H7 (cell line): Measurements from ENCODE around the gene YWHAG. TPM values are rescaled to one million over a fixed set of nuclear protein-coding genes. Genes with fewer than 3 reads are reported as not detected.
"Not testable (repeated sequence)": the region's sequence is repeated elsewhere in the genome, so short reads cannot be mapped to it uniquely, and the experiment has no call there.

Source experiments
- DNase-seq: peaks from one replicate; pipeline ENCODE4 v3.0.0; 2012
- H3K27me3 ChIP-seq: 2 replicates; pipeline ENCODE4 v1.6.0; 2011; ENCODE audit warnings: mild to moderate bottlenecking, low read length; ENCODE audit not compliant: control insufficient read depth, insufficient read depth
- H3K36me3 ChIP-seq: replicated peaks from 2 replicates; pipeline ENCODE4 v1.5.1; 2011; ENCODE audit warnings: low read length; ENCODE audit not compliant: control insufficient read depth, insufficient read depth
- H3K4me3 ChIP-seq: 2 replicates; pipeline ENCODE4 v1.5.1; 2011; ENCODE audit warnings: low read depth, mild to moderate bottlenecking, control low read depth, low read length, moderate library complexity; ENCODE audit not compliant: insufficient read depth
- total RNA-seq: library from RNA; depleted of rRNA; stranded (reverse); fragments of >200 nt; shearing (Covaris generic); gene quantifications from 2 replicates; pipeline ENCODE4 v1.2.3, GENCODE V29; 2014

The YWHAG gene
- total RNA-seq, 1 experiment from 2014 or later = 83.2 TPM

DNA sequence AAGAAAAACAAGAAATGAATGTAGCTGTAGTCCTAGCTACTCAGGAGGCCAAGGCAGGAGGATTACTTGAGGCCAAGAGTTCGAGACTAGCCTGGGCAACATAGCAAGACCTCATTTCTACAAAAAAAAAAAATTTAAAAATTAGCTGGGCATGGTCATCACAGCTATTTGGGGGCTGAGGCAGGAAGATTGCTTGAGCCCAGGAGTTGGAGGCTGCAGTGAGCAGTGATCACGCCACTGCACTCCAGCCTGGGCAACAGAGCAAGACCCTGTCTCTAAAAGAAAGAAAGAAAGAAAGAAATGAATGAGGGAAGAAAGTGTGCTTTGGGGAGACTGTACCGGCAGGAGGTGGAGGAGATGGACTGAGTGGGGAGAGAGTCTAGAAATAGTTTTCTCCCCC lies 5.0 kb upstream of the YWHAG start:
- not testable (repeated sequence) for H3K27me3 ChIP-seq, DNase-seq, H3K4me3 ChIP-seq, H3K36me3 ChIP-seq

- H3K36me3 ChIP-seq = peaks cover 12% of the 10 kb centered on the region
- H3K27me3 ChIP-seq = no peaks in the 10 kb centered on the region
- no peak overlapping the region for H3K4me3 ChIP-seq
- DNase-seq = no peak
Measured at GRCh38 chr7:76359978-76360638, 1.3 kb upstream of the YWHAG start.

DNA sequence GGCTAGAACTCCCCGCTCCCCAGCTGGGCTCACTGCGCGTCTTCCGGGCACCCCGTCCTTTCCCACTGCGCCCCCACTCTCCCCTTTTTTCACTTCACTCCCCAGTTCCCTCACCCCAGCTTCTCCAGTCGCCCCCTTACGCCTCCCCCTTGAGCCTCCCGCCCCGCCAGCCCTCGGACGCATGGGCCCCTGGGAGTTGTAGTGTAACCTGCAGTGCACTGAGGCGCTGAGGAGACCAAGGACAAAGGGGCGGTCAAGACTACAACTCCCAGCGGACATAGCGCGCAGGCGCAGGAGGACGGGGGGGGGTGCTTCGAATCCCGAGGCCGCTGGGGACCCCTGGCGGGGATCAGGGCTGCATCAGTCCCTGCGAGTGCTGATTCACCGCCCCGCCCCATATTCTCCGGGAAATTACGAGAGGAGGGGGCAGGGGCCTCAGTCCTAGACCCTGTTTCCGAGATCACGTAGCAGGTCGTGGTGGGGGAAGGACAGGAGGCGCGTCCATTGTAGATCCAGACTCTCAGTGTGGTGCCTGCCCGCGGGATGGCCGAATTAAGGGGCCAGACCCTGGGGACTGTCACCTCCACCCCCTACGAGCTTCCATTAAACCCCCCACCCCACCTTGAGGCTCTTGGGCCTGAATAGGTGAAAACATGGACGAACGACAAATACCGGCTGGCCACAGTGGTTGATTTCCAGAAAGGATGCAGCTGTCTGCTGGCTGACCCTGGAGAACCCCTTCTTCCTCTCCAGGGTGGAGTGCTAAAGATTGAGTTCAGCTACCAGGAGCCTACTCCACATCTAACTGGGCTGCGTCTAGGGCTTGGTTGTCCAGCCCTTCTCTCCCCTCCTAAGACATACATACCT lies 553 bp upstream of the YWHAG start:
- Histone ChIP-seq H3K27me3 (no peaks in the 10 kb centered on the region), H3K36me3 (peaks cover 12% of the 10 kb centered on the region), H3K4me3 (peak overlapping the region; percentile 98)
- DNase-seq = peak; percentile 98

DNA sequence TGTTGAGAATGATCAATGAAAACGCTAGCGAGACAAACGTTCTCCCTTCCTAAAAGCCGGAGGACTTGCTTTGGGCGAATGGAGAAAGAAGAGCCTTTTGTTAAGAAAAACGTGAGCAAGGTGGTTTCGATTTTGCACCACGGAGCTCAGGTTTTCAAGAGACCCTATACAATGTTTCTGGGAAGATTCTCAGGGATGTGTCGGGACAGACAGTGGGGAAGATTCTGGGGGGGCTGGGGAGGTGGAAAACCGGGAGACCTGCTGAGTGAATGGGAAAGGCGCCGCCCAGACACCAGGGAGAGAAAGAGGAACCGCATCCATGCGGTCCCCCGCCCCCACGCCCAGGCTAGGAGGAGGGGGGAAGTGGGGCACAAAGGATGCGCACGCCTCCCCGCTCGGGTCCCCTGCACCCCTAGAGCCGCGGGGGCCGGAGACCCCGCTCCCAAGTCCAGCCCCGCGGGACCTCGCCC lies 745 bp downstream of the YWHAG start:
- Histone ChIP-seq H3K36me3 (peaks cover 16% of the 10 kb centered on the region), H3K4me3 (peak overlapping the region; percentile 98), H3K27me3 (no peaks in the 10 kb centered on the region)
- no peak for DNase-seq

DNA sequence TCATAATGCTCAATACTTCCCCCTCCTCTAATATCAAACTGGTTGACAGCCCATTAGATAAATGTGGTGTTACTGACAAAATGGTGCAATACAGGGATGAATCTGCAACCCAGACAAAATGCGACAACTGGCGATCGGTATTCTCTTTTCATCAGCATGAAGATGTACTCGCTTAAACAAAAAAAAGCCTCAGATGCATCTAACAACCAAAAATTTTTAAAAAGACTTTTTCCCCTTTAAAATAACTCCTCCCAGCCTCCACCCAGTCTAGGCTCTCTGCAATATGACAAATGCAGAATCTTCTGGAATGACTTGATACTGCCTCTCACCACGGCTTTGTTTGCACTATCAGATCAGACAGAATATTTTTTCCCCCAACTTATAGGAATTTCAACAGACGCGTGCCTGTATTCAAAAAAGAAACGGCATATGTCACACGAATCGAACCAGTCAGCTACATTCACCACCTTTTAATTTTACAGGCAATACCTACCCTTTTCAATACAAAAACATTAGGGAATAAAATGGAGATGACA lies 1.2 kb downstream of the YWHAG start:
- H3K27me3 ChIP-seq = no peaks in the 10 kb centered on the region
- peaks cover 16% of the 10 kb centered on the region for H3K36me3 ChIP-seq
- H3K4me3 ChIP-seq = peak overlapping the region; percentile 98
- no peak for DNase-seq

GRCh38 chr7:76356823-76357222 lies 2.0 kb downstream of the YWHAG start:
- DNase-seq = no peak
- Histone ChIP-seq H3K27me3 (no peaks in the 10 kb centered on the region), H3K4me3 (peak overlapping the region; percentile 98; the same call in 1 of the 2 replicates), H3K36me3 (peaks cover 16% of the 10 kb centered on the region)

GRCh38 chr7:76356115-76356514 lies 2.7 kb downstream of the YWHAG start:
- no peaks in the 10 kb centered on the region for H3K27me3 ChIP-seq
- peaks cover 17% of the 10 kb centered on the region for H3K36me3 ChIP-seq
- no peak overlapping the region for H3K4me3 ChIP-seq
- no peak for DNase-seq

- no peak overlapping the region for H3K4me3 ChIP-seq
- DNase-seq = no peak
- peaks cover 19% of the 10 kb centered on the region for H3K36me3 ChIP-seq
- H3K27me3 ChIP-seq = no peaks in the 10 kb centered on the region
Measured at GRCh38 chr7:76354981-76355730, 3.6 kb downstream of the YWHAG start.

- no peak overlapping the region for H3K4me3 ChIP-seq
- no peak for DNase-seq
- H3K36me3 ChIP-seq = peaks cover 23% of the 10 kb centered on the region
- no peaks in the 10 kb centered on the region for H3K27me3 ChIP-seq
Measured at GRCh38 chr7:76354516-76354915, 4.3 kb downstream of the YWHAG start.

- Histone ChIP-seq H3K27me3 (no peaks in the 10 kb centered on the region), H3K36me3 (peaks cover 24% of the 10 kb centered on the region)
- no peak for DNase-seq
Measured at GRCh38 chr7:76353744-76354143, 5.0 kb downstream of the YWHAG start.

GRCh38 chr7:76352193-76352592 lies 6.6 kb downstream of the YWHAG start:
- no peaks in the 10 kb centered on the region for H3K27me3 ChIP-seq
- no peak overlapping the region for H3K4me3 ChIP-seq
- H3K36me3 ChIP-seq = peaks cover 25% of the 10 kb centered on the region
- no peak for DNase-seq

More at GRCh38 chr7:76353744-76354143, 5.0 kb downstream of the YWHAG start:
- H3K4me3 ChIP-seq = no peak overlapping the region

- no peak overlapping the region for H3K4me3 ChIP-seq
- H3K36me3 ChIP-seq = peaks cover 25% of the 10 kb centered on the region
- DNase-seq = no peak
Measured at GRCh38 chr7:76351372-76351771, 7.4 kb downstream of the YWHAG start.

GRCh38 chr7:76349313-76349885 lies 9.4 kb downstream of the YWHAG start:
- no peaks in the 10 kb centered on the region for H3K27me3 ChIP-seq
- no peak for DNase-seq
- no peak overlapping the region for H3K4me3 ChIP-seq
- H3K36me3 ChIP-seq = peaks cover 27% of the 10 kb centered on the region

More at GRCh38 chr7:76351372-76351771, 7.4 kb downstream of the YWHAG start:
- no peaks in the 10 kb centered on the region for H3K27me3 ChIP-seq

DNA sequence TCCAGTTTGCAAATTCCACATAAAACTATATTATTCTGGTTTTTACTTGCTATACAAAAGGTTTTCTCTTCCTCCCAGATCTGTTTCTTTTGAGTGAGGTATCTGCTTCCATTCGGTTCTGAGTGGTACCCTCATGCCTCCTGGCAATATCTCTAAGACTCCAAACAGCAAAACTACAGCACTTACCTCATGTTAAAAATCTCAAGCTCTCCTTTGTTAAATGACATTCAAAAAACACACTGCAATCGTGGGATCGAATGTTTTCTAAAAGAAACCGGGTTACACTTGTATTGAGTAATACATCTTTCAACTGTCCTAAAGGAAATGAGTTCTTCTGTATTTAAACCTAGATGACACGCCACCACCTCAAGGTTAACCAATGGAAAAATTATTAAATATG lies 11.1 kb downstream of the YWHAG start:
- no peak for DNase-seq
- Histone ChIP-seq H3K27me3 (no peaks in the 10 kb centered on the region), H3K4me3 (no peak overlapping the region), H3K36me3 (peaks cover 31% of the 10 kb centered on the region)
